Right kidney (tissue), 9 donors: ENCODE results near the gene DEFB118.
"Not testable (repeated sequence)": the region's sequence is repeated elsewhere in the genome, so short reads cannot be mapped to it uniquely, and the experiment has no call there.

Experiments used
- DNase-seq: peaks from one replicate; pipeline ENCODE4 v3.0.0-alpha.2; 2016
- long read RNA-seq, 8 donors: transcript quantifications; one replicate each; lab custom pipeline, GENCODE V29; 2026

Gene DEFB118
- long read RNA-seq, donor 1 = 0 reads
- long read RNA-seq, donor 2 = 0 reads
- long read RNA-seq, donor 3 = 0 reads
- long read RNA-seq, donor 4 = 0 reads
- long read RNA-seq, donor 5 = 0 reads
- long read RNA-seq, donor 6 = 0 reads
- long read RNA-seq, donor 7 = 0 reads
- long read RNA-seq, donor 8 = 0 reads

- DNase-seq = no peak
Observed at GRCh38 chr20:31368301-31368700, at the start of gene DEFB118. Gene DEFB118, plus strand, starts transcription at chr20:31368601. Its CDS starts 50 bp downstream, at chr20:31368651.

- no peak for DNase-seq
Observed at GRCh38 chr20:31322504-31322903, 45.9 kb upstream of the DEFB118 start.

- DNase-seq = no peak
Observed at GRCh38 chr20:31330893-31331292, 37.5 kb upstream of the DEFB118 start.

DNA sequence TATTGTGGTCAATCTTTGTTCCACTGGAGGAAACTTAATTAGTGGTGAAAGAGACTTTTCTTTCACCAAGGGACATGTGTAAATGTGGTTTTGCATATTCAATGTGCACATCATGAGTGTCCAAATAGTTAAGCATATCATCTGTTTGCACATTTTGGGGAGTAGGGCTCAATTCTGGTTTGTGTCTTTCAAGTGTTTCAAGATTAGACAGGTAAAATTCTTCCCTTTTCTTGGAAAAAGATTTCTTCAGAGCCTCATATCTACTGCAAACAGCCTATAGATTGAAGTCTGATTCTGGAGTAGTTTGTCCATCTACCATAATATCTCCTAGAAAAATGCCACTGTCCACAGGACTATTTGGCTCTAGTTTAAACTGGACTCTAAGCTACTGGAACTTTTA, 26.9 kb upstream of the DEFB118 start:
- DNase-seq = no peak

- DNase-seq = no peak
Observed at GRCh38 chr20:31355981-31356380, 12.4 kb upstream of the DEFB118 start.

DNA sequence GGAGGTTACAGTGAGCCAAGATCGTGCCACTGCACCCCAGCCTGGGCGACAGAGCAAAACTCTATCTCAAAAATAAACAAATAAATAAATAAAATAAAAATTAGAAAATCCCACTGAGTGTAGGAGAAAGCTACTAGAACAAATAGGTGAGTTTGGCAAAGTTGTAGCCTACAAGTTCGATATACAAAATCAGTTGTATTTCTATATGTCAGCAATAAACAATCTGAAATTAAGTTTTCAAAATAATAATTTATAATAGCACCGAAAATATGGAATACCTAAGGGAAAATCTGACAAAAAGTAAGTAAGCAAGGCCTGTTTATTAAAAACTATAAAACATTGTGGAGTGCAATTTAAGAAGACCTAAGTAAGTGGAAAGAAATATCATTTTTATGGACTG, 5.1 kb upstream of the DEFB118 start:
- no peak for DNase-seq

DNA sequence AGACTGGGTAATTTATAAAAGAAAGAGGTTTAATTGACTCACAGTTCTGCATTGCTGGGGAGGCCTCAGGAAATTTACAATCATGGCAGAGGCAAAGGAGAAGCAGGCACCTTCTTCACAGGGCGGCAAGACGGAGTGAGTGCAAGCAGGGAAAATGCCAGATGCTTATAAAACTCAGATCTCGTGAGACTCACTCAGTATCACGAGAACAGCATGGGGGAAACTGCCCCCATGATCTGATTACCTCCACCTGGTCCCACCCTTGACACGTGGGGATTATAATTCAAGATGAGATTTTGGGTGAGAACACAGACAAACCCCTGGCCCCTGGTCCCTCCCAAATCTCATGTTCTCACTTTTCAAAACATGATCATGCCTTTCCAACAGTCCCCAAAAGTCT, 4.1 kb upstream of the DEFB118 start:
- DNase-seq = not testable (repeated sequence)

- no peak for DNase-seq
Observed at GRCh38 chr20:31374346-31374745, 5.9 kb downstream of the DEFB118 start.

DNA sequence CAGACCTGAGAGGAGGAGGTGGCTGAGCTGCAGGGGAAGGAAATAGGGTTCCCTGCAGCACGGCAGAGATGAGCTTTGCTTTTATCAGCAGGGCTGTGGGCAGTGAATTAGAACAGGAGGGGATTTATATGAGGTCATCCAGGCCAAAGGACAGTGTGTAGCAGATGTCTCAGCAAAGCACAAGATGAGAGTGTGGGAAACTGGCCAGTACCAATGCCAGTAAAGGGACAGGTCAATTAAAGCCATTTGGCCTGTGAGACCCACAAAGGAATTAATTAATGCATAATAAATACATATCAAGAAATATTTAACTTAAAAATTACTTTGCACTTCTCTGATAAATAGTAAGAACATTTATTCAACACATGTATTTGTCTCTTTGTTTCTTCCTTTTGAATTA, 22.1 kb downstream of the DEFB118 start, which contains the start of gene DEFB119:
Gene DEFB119, minus strand, starts transcription at position 101 of the 400 bp plus-strand sequence. CDS start 107 bp downstream, outside the sequence.
- DNase-seq = no peak

- no peak for DNase-seq
Observed at GRCh38 chr20:31392836-31393235, 24.4 kb downstream of the DEFB118 start.

- no peak for DNase-seq
Observed at GRCh38 chr20:31394900-31395299, 26.5 kb downstream of the DEFB118 start.

GRCh38 chr20:31403886-31404285, 35.5 kb downstream of the DEFB118 start:
- DNase-seq = no peak

DNA sequence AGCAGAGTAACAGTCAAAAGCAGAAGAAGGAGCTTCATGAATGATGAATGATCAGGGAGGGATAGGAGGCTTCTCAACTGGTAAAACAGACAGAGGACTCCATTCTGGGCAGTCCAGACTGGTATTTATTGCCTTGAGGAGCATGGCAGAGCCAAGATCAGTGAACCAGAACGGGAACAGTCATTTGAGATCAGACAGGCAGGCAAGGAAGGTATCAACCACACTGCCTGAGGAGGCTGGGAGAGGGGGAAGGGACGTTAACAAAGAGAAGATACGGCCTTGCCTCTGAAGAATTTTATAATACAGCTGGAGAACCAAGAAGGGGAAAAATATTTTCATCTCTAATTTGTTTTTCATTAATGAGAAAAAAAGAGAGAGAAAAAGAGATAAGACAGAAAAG, 37.7 kb downstream of the DEFB118 start, which contains the start of gene DEFB121:
Gene DEFB121, minus strand, starts transcription at position 101 of the 400 bp plus-strand sequence. Its CDS starts 63 bp downstream, at position 38.
- no peak for DNase-seq

DNA sequence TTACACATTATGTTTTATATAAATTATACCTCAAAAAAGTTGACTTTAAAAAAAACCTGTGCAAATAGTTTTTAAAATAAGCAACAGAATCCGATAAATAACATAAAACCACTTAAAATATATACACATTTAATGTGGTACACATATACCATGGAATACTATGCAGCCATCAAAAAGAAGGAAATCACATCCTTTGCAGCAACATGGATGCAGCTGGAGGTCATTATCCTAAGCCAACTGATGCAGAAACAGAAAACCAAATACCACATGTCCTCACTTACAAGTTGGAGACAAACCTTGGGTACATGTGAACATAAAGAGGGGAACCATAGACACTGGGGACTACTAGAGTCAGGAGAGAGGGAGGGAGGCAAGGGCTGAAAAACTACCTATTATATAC, 41.6 kb downstream of the DEFB118 start:
- no peak for DNase-seq

DNA sequence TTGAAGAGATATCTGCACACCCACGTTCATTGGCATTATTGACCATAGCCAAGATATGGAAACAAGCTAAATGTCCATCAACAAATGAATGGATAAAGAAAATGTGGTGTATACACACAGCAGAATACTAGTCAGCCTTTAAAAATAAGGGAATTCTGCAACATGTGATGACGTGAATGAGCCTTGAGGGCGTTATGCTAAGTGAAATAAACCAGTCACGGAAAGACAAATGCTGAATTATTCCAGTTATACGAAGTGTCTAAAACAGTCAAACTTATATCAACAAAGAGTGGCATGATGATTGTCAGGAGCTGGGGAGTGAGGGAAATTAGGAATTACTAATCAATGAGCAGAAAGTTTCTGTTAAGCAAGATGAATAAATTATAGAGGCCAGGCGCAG, 46.0 kb downstream of the DEFB118 start:
- DNase-seq = no peak

DNA sequence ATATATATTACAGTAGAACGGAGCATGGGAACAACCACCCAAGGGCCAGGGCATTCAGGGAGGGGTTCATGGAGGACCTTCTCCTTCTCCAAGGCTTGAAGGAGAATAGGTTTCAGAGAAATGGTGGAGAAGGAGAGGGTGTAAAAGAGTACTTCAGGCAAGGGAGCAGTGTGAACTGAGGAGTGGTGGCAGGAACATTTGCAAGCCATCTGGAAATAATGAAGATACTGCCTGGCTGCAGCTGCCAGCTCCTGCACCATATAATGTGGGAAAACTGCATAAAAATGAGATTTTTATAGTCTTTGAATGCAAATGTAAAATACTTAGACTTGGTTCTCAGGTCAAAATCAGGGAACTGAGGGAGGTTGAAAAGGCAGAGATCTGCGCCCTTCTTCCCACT, 47.3 kb downstream of the DEFB118 start:
- no peak for DNase-seq

GRCh38 chr20:31418307-31418706, 49.9 kb downstream of the DEFB118 start:
- DNase-seq = no peak
